Measurements from ENCODE around the gene MEIS1. TPM values are rescaled to one million over a fixed set of nuclear protein-coding genes. Genes with fewer than 3 reads are reported as not detected.

MEIS1 gene
- total RNA-seq, 1 donor from 2014 or later, result 107 TPM

DNA sequence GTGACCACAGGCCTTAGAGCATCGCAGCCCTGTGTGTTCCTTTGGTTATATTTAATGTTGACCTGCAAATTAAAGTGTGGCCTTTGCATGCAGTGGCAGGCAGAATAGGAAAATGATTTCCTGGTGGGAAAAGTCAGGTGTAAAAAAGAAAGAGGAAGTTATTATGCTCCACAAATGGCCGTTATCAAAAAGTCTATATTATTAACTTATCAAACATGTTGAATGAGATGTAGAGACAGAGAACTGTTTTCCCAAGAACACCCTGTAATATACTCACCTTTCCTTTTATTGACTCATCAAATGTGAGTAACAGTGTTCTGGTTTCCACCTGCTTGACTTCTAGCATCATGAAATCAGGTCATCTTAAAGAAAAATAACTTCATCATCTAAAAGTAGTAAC lies 35.3 kb downstream of the MEIS1 start:
- Mint-ChIP-seq H3K4me3 (no peak overlapping the region), H3K9me3 (no peaks in the 10 kb centered on the region), H3K4me1 (peaks cover 60% of the 10 kb centered on the region)

DNA sequence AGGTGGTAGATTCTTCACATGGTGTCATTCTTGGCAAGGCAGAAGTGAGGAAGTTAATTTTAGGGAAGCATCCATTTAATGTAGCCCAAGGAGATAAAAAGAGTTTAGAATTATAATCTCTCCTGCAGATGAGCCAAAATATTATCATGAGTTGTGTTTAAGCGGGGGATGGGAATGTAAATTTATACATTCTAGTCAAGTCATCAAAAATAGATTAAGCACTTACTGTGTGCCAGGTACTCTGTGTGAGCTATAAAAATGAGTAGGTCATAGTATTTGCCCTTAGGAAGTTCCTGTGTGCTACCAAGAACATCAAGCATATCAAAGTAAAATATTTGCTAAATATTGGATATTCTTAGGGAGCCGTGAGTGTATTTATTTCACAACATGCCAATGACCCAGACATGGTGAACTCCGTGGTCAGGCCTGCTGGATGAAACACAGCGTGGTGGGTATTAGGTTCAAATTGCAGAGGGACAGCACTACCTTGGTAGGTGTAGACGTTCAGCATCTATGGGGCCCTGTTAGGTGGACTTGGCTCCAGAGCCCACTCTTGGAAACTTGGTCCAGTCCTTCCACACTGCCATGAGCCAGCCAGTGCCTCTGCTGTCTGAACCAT lies 37.4 kb downstream of the MEIS1 start:
- Mint-ChIP-seq H3K4me3 (no peak overlapping the region), H3K9me3 (no peaks in the 10 kb centered on the region), H3K27me3 (ENCODE audit: low read depth) (no peaks in the 10 kb centered on the region), H3K36me3 (ENCODE audit: low read depth) (peaks cover 8% of the 10 kb centered on the region), H3K4me1 (peaks cover 45% of the 10 kb centered on the region), H3K27ac (ENCODE audit: unreplicated experiment) (no peak overlapping the region)
- no peak for DNase-seq (ENCODE audit: low read depth, low spot score)
- TF ChIP-seq, protein P1, sequence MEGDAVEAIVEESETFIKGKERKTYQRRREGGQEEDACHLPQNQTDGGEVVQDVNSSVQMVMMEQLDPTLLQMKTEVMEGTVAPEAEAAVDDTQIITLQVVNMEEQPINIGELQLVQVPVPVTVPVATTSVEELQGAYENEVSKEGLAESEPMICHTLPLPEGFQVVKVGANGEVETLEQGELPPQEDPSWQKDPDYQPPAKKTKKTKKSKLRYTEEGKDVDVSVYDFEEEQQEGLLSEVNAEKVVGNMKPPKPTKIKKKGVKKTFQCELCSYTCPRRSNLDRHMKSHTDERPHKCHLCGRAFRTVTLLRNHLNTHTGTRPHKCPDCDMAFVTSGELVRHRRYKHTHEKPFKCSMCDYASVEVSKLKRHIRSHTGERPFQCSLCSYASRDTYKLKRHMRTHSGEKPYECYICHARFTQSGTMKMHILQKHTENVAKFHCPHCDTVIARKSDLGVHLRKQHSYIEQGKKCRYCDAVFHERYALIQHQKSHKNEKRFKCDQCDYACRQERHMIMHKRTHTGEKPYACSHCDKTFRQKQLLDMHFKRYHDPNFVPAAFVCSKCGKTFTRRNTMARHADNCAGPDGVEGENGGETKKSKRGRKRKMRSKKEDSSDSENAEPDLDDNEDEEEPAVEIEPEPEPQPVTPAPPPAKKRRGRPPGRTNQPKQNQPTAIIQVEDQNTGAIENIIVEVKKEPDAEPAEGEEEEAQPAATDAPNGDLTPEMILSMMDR (conservative IDR thresholded peaks at IDR 0.05), result no peak

More for the DNA sequence above, 35.3 kb downstream of the MEIS1 start:
- H3K36me3 Mint-ChIP-seq (ENCODE audit: low read depth), result no peaks in the 10 kb centered on the region
- H3K27me3 Mint-ChIP-seq (ENCODE audit: low read depth), result no peaks in the 10 kb centered on the region
- DNase-seq (ENCODE audit: low read depth, low spot score), result no peak
- no peak overlapping the region for H3K27ac Mint-ChIP-seq (ENCODE audit: unreplicated experiment)
- TF ChIP-seq, protein P1 (conservative IDR thresholded peaks at IDR 0.05), result no peak

DNA sequence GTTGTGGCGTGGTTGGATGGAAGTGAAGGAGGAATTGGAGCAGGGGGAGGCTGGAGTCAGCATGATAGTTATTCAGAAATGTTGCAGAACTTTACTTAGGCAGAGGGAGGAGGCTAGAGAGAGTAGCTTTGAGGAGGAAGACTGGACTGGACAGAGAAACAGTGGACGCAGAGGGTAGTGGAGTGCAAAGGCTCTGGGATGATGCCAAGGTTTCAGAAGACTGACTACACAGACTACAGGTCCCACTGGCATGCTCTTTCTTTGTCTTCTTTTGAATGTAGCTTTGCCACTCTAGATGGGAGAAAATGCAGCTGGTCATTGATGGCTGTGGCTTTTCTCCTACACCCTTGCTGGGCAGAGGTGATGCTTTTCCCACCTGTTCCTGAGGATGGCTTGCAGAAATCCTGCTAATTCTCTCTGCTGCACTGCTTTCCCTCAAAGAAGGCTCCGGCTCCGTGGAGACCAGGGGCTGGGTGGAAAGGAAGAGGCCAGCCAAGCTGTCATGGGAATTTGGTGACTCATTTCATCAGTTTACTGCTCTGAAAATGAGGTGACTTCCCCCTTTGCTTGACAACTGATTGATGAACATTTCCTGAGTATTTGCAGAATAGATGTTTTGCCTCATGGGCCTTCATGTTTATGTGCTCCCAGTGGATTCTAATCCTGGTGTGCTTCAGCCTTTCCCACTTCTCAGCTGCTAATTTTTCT lies 42.4 kb downstream of the MEIS1 start:
- Mint-ChIP-seq H3K4me1 (peaks cover 12% of the 10 kb centered on the region), H3K36me3 (ENCODE audit: low read depth) (peaks cover 16% of the 10 kb centered on the region), H3K4me3 (no peak overlapping the region), H3K9me3 (no peaks in the 10 kb centered on the region), H3K27me3 (ENCODE audit: low read depth) (no peaks in the 10 kb centered on the region), H3K27ac (ENCODE audit: unreplicated experiment) (no peak overlapping the region)
- TF ChIP-seq, protein P1 (conservative IDR thresholded peaks at IDR 0.05), result no peak
- no peak for DNase-seq (ENCODE audit: low read depth, low spot score)

DNA sequence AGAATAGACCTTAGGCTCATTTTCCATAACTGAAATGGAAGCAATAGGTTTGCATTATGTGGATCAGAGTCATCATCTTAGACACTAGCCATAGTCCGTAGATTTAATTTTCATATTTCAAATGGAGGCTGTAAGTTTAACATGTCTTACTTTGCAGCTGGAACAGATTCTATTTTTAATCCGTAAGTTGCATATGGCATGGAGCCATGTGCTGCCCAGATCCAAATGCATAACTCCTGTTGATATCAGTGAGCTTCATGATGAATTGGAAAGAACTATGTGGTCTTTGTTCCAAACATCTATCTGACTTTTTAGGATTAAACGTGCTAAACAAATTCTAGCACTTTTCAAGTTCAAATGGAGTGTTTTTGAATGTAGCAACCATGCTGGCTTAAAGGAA lies 43.4 kb downstream of the MEIS1 start:
- Mint-ChIP-seq H3K9me3 (no peaks in the 10 kb centered on the region), H3K27ac (ENCODE audit: unreplicated experiment) (no peak overlapping the region), H3K36me3 (ENCODE audit: low read depth) (peaks cover 21% of the 10 kb centered on the region), H3K27me3 (ENCODE audit: low read depth) (no peaks in the 10 kb centered on the region), H3K4me1 (peaks cover 12% of the 10 kb centered on the region), H3K4me3 (no peak overlapping the region)
- TF ChIP-seq, protein P1 (conservative IDR thresholded peaks at IDR 0.05), result no peak
- DNase-seq (ENCODE audit: low read depth, low spot score), result no peak

DNA sequence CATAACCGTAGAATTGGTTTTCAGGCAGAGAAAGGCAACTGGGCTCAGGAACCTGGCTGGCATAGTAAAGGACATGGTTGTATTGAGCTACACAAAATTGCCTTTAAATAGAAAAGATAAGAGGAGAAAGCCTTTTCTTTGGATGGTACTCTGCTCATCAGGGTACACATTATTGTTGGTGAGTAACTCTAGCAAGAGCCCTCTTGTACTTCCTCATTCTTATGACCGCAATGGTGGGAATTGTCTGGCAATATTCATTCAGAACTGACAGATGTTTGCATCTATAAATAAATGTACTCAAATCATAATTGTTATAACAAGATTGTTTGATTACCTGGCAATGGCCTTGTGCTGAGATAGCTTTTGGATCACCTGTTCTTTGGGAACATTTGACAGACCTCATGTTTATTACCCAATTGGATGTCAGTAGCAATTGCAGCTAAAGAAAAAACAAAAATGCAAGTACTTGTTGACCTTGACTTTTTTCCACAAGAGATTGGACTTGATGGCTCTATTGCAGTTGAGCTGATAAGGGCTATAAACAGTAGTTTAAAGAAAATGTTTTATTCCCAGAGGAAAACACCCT lies 43.9 kb downstream of the MEIS1 start:
- Mint-ChIP-seq H3K9me3 (peaks cover 4% of the 10 kb centered on the region), H3K27ac (ENCODE audit: unreplicated experiment) (no peak overlapping the region), H3K4me1 (peaks cover 12% of the 10 kb centered on the region), H3K4me3 (no peak overlapping the region), H3K36me3 (ENCODE audit: low read depth) (peaks cover 25% of the 10 kb centered on the region), H3K27me3 (ENCODE audit: low read depth) (no peaks in the 10 kb centered on the region)
- no peak for DNase-seq (ENCODE audit: low read depth, low spot score)
- TF ChIP-seq, protein P1 (conservative IDR thresholded peaks at IDR 0.05), result no peak

Measured in neural crest cell (in vitro differentiated cells).